Skeletal muscle cell (primary cell): ENCODE results near the gene FADS3.

Experiments used
- DNase-seq: peaks from one replicate; pipeline ENCODE4 v3.0.0-alpha.2; 2010; ENCODE audit warnings: low read depth
- H3K4me3 ChIP-seq: 2 replicates; pipeline ENCODE4 v1.5.1; 2011; ENCODE audit warnings: low read depth, mild to moderate bottlenecking, control low read depth, low read length, moderate library complexity

The FADS3 gene

GRCh38 chr11:61866231-61866957 is 25.0 kb downstream of the FADS3 start:
- no peak for DNase-seq
- no peak overlapping the region for H3K4me3 ChIP-seq

GRCh38 chr11:61864814-61865775 is 26.2 kb downstream of the FADS3 start:
- no peak for DNase-seq
- H3K4me3 ChIP-seq = no peak overlapping the region

- no peak for DNase-seq
- H3K4me3 ChIP-seq = no peak overlapping the region
Measured at GRCh38 chr11:61863548-61864081, 27.7 kb downstream of the FADS3 start.

GRCh38 chr11:61862714-61863547 is 28.4 kb downstream of the FADS3 start:
- H3K4me3 ChIP-seq = no peak overlapping the region
- DNase-seq = no peak

GRCh38 chr11:61861634-61862033 is 29.7 kb downstream of the FADS3 start:
- no peak overlapping the region for H3K4me3 ChIP-seq
- no peak for DNase-seq

GRCh38 chr11:61860054-61860903 is 31.1 kb downstream of the FADS3 start:
- no peak overlapping the region for H3K4me3 ChIP-seq

GRCh38 chr11:61855939-61856680 is 35.2 kb downstream of the FADS3 start:
- H3K4me3 ChIP-seq = no peak overlapping the region
- no peak for DNase-seq

More at GRCh38 chr11:61860054-61860903, 31.1 kb downstream of the FADS3 start:
- peak; percentile 13 for DNase-seq

- no peak for DNase-seq
- no peak overlapping the region for H3K4me3 ChIP-seq
Measured at GRCh38 chr11:61854966-61855714, 36.2 kb downstream of the FADS3 start.

GRCh38 chr11:61854206-61854895 is 37.0 kb downstream of the FADS3 start:
- no peak for DNase-seq
- no peak overlapping the region for H3K4me3 ChIP-seq

- no peak for DNase-seq
- H3K4me3 ChIP-seq = no peak overlapping the region
Measured at GRCh38 chr11:61853698-61854169, 37.6 kb downstream of the FADS3 start.

GRCh38 chr11:61851900-61852295 is 39.4 kb downstream of the FADS3 start:
- no peak overlapping the region for H3K4me3 ChIP-seq
- DNase-seq = no peak

- no peak overlapping the region for H3K4me3 ChIP-seq
- no peak for DNase-seq
Measured at GRCh38 chr11:61851113-61851899, 40.0 kb downstream of the FADS3 start.

GRCh38 chr11:61850687-61851086 is 40.7 kb downstream of the FADS3 start:
- no peak for DNase-seq
- H3K4me3 ChIP-seq = no peak overlapping the region

GRCh38 chr11:61848631-61849030 is 42.7 kb downstream of the FADS3 start:
- no peak overlapping the region for H3K4me3 ChIP-seq
- DNase-seq = no peak

GRCh38 chr11:61847914-61848581 is 43.3 kb downstream of the FADS3 start:
- H3K4me3 ChIP-seq = no peak overlapping the region
- no peak for DNase-seq
